GM18526 (cell line): ENCODE data around the gene CARMIL1.

Experiments used
- POLR2A ChIP-seq: IDR thresholded peaks from 3 replicates; pipeline ENCODE4 v1.6.1; 2011; ENCODE audit not compliant: insufficient read length; ENCODE audit errors: extremely low read depth

Gene CARMIL1

DNA sequence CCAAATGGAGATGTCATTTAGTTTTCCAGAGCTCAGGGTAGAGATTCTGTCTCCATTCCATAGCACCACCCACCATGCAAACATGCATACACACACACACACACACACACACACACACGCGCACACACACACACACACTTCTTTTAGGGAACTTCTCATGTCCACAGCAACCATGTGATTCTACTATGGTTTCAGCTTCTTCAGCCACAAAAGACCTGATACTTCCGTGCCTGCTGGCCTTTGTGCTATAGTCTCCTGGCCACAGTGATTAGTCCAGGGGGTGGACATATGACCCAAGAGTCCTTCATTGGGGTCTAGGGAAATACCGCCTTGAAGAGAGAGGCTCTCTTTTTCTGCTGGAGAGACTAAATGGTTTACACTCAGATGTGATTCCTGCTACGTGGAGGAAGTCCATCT is 53.5 kb downstream of the CARMIL1 start:
- TF ChIP-seq POLR2A: no peak

DNA sequence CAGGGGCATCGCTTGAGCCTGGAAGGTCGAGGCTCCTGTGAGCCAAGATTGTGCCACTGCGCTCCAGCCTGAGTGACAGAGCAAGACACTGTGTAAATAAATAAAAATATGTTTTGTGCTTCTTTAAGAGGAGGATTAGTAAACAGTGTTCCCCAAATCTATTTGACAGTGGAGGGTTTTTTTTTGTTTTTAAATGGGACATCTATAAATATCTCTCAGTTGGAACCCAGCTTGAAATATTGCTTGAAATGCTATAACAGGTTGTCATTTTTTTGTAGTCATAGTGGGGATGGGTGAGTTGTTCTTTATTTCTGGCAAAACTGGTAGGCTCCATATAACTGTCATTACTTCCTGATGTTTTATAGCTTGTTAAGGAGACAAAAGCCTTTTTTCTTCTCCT is 54.3 kb downstream of the CARMIL1 start:
- no peak for TF ChIP-seq POLR2A

DNA sequence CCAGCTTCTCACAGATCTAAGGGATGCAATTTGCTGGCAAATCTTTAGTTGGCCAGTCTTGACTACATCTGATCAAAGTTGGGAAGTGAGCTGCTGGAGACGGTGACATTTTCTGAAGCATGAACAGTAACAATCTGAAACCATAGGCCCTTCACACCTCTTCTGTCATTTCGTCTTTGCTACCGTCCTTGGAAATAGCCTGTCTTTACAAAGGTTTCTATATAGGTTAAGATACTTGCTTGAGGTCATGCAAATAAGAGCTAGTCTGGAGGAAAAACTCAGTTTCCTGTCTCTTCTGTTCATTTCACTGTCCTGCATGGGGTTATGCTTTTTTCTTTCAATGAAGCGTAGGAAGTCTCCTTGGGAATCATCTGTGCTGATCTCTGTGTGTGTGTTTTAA is 55.6 kb downstream of the CARMIL1 start:
- TF ChIP-seq POLR2A: no peak

GRCh38 chr6:25336996-25337395 is 57.8 kb downstream of the CARMIL1 start:
- no peak for TF ChIP-seq POLR2A

GRCh38 chr6:25337431-25337830 is 58.3 kb downstream of the CARMIL1 start:
- no peak for TF ChIP-seq POLR2A

GRCh38 chr6:25340431-25341202 is 61.4 kb downstream of the CARMIL1 start:
- TF ChIP-seq POLR2A: no peak

DNA sequence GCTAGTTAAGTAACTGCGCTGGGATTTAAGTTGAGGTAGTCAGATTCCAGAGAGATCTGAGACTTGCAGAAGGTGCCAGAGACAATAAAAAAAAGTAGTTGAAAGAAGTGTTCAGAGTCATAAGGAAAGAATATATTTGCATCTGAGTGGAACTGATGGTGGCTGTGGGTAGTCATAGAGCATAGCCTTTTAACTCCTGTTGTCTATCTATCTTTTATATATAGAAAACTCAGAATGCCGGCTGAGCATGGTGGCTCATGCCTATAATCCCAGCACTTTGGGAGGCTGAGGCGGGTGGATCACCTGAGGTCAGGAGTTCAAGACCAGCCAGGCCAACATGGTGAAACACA is 62.0 kb downstream of the CARMIL1 start:
- TF ChIP-seq POLR2A: no peak

GRCh38 chr6:25341923-25342619 is 62.9 kb downstream of the CARMIL1 start:
- TF ChIP-seq POLR2A: no peak

DNA sequence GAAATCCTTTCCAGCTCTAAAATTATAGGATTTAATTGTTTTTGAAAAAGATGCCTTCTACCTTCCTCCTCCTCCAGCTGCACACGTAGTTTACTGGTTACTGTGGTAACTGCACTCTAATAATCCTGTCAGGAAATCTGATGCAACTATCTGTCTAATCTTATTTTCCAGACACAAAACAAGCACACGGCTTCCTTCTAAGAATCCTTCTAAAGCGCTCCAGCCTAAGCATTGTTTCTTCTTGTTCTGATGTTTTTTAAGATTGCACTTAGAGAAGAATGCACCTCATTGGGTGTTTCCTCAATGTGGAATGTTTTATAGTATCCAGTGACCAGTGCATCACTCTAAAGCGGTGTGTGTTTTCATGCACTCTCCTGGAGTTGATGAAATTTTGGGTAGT is 63.6 kb downstream of the CARMIL1 start:
- no peak for TF ChIP-seq POLR2A

- TF ChIP-seq POLR2A: no peak
Measured at GRCh38 chr6:25343984-25344383, 64.8 kb downstream of the CARMIL1 start.

DNA sequence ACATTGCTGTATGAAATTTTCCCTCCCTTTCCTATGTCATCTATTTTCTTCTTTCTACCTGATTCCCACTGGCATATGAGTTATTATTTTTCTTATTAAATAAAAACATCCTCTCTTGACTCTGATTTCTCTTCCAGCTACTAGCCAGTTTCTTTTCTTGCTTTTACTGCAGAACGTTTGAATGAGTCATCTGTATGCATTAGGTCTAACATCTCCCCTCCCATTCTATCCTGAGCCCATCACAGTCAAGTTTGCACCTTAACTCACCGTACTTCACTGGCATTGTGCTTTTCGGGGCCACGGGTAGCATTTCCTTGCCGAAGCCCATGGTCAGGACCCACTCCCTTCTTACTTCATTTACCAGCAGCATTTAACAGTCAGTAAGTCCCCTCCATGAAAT is 65.7 kb downstream of the CARMIL1 start:
- TF ChIP-seq POLR2A: no peak

DNA sequence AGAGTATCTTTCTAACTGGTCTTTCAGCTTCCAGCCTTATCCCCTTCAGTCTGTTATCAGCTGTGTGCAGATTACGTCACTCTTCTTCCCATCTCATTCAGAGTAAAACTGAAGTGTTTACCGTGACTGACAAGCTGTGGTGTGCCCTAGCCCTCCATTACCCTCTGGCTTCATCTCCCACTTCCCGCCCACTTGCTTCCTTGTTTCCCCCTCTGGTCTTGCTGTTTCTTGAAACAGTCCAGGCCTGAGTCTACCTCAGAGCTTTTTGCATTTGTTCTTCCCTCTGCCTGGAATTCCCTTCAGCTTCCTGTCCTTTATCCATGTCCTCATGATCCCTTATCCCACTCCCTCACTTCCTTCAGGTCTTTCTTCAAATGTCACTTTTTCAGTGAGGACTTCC is 66.9 kb downstream of the CARMIL1 start:
- TF ChIP-seq POLR2A: no peak

DNA sequence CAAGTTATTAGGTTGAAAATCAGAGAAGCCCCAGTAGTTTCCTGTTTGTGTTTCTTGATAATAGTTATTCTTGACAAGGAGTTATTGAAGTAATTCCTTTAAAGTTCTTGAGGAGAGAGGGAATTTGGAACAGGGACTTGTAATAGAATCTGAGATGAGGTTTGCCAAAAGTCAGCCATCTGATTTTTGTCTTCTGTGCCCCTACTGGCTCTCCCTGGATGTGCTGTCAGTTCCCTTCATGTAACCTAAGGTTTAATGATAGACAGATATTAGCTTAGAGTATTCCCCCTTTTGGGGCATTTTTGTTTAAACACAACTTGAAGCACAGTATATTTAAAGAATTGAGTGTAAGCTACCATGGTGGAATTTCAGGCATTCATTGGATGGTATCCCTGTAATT is 71.4 kb downstream of the CARMIL1 start:
- TF ChIP-seq POLR2A: no peak

- TF ChIP-seq POLR2A: no peak
Measured at GRCh38 chr6:25351485-25351884, 72.3 kb downstream of the CARMIL1 start.

- TF ChIP-seq POLR2A: no peak
Measured at GRCh38 chr6:25352285-25352684, 73.1 kb downstream of the CARMIL1 start.

DNA sequence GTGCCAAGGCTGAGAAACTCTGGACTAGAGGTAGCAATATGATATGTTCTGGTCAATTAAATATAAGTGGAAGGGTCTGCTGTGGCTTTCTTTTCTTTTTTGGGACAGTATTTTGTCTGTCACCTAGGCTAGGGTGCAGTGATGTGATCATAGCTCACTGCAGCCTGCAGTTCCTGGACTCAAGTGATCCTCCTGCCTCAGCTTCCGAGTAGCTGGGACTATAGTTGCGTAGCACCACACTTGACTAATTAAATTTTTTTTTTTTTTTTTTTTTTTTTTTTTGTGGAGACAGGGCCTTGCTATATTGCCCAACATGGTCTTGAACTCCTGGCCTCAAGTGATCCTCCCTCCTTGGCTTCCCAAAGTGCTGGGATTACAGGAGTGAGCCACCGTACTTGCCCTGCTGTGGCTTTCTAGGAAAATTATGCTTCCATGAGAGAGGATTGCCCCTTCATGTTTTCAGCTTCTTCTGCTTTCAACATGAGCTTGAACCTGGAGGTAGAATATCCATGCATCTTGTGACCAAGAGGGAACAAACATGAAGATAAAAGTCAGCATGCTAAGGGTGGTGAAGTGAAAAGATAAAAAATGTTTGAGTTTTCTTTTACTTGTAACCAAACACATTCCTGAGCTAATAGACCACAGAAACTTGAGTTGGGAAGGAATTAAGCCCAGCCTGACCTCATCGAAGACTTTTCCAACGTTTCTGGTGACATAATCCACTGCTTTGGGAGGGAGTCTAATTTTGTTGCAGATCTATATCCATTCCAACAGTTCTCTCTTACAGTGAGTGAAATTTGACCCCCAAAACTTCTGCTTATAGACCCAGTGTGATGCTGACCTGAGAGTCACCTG is 75.1 kb downstream of the CARMIL1 start:
- TF ChIP-seq POLR2A: no peak

DNA sequence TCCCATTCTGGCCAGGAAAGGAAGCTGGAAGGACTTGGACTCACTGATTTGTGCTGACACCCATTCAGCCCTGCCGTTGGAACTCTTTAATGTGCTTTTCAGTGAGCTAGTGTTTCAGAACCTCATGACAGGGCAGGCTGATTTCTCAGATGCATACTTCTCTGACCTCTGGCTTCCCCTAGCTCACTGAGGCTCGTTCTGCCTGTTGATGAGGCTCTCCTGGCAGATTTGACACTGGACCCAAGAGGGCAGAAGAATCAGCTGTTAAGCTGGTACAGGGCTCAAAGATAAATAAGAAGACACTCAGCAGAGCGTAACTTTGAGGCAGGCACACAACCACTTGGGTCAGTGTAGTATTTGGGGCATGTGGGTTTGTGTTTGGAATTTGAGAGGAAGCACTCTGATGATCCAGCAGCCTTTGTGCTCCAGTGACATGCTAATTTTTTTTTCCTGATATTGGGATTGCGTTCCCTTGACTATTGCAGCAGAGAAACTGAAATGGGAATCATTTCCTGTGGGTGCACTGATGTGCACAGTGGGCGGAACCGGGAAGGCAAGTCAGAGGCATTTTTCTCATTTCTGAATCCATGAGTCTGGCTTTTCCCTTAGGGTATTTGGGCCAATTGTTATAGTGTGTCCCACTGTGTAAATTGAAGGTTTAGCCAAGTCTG is 80.2 kb downstream of the CARMIL1 start:
- no peak for TF ChIP-seq POLR2A
